ENCODE data around the gene NTSR1. TPM values are rescaled to one million over a fixed set of nuclear protein-coding genes. Genes with fewer than 3 reads are reported as not detected.
A peak's percentile ranks its signal among the peaks of the same experiment; 100 is the strongest.

The NTSR1 gene
- total RNA-seq, 1 experiment from 2014 or later = 7.8 TPM

DNA sequence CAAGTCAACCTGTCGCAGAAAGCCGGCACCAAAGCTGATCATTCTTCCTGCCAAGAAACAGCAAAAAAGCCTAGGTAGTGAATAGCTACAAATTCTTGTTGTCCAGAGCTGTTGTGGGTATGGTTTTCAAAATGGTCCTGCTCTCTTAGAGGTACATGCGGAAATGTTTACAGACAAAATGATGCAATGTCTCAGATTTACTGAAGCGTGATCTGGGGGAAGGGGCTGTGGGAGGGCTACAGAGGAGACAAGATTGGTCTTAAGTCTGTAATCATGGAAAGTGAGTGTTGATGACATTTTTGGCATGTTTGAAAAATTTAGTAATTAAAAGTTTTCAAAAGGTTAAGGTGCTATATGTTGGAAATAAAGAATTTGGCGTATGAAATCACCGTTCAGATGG lies 6.2 kb downstream of the NTSR1 start:
- POLR2A ChIA-PET (ENCODE audit: unreplicated experiment) = no interaction called here
- TF ChIP-seq EZH2phosphoT487 (IDR thresholded peaks at IDR 0.05; ENCODE audit: borderline replicate concordance, low read length) = no peak
- TF ChIP-seq, protein P1, sequence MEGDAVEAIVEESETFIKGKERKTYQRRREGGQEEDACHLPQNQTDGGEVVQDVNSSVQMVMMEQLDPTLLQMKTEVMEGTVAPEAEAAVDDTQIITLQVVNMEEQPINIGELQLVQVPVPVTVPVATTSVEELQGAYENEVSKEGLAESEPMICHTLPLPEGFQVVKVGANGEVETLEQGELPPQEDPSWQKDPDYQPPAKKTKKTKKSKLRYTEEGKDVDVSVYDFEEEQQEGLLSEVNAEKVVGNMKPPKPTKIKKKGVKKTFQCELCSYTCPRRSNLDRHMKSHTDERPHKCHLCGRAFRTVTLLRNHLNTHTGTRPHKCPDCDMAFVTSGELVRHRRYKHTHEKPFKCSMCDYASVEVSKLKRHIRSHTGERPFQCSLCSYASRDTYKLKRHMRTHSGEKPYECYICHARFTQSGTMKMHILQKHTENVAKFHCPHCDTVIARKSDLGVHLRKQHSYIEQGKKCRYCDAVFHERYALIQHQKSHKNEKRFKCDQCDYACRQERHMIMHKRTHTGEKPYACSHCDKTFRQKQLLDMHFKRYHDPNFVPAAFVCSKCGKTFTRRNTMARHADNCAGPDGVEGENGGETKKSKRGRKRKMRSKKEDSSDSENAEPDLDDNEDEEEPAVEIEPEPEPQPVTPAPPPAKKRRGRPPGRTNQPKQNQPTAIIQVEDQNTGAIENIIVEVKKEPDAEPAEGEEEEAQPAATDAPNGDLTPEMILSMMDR (conservative IDR thresholded peaks at IDR 0.05; ENCODE audit: low read depth, low read length) = no peak
- no peak for TF ChIP-seq EZH2 (IDR thresholded peaks at IDR 0.05; ENCODE audit: low read length, unreplicated experiment)
- no peak for DNase-seq
- H3K9me2 ChIP-seq (replicated peaks; ENCODE audit: low read length) = no peaks in the 10 kb centered on the region
- H3K27me3 ChIP-seq (ENCODE audit: low read length) = 0 out of 2 replicates have a peak, but pooled peaks cover 3% of the 10 kb centered on the region
- CTCF ChIA-PET = no interaction called here
- no peaks in the 10 kb centered on the region for H3F3A ChIP-seq (ENCODE audit: low read length, unreplicated experiment)
- H3K9me3 ChIP-seq (ENCODE audit: low read length) = no peaks in the 10 kb centered on the region
- no peaks in the 10 kb centered on the region for H3K36me3 ChIP-seq (ENCODE audit: low read depth, low read length)
- no peak overlapping the region for H3K27ac ChIP-seq (ENCODE audit: low read length)
- no peak overlapping the region for H2AFZ ChIP-seq (ENCODE audit: low read length)
- peaks cover 13% of the 10 kb centered on the region; the same call in 1 of the 2 replicates for H3K4me1 ChIP-seq (ENCODE audit: insufficient read depth, low read length)
- no peaks in the 10 kb centered on the region for H4K20me1 ChIP-seq (ENCODE audit: low read length)
- H3K4me3 ChIP-seq (ENCODE audit: low read length) = no peak overlapping the region
- H3K9ac ChIP-seq (ENCODE audit: low read length) = no peak overlapping the region
- intact Hi-C loops (cut with micrococcal nuclease) = no loop called here
- H3K4me2 ChIP-seq (ENCODE audit: low read length) = no peak overlapping the region
- ATAC-seq = no peak
- 0 out of 2 replicates have a peak, but pooled peaks cover under 1% of the 10 kb centered on the region for H3K79me2 ChIP-seq (ENCODE audit: low read length)
- no TSS peak for BruUV-seq (replicated peaks)

DNA sequence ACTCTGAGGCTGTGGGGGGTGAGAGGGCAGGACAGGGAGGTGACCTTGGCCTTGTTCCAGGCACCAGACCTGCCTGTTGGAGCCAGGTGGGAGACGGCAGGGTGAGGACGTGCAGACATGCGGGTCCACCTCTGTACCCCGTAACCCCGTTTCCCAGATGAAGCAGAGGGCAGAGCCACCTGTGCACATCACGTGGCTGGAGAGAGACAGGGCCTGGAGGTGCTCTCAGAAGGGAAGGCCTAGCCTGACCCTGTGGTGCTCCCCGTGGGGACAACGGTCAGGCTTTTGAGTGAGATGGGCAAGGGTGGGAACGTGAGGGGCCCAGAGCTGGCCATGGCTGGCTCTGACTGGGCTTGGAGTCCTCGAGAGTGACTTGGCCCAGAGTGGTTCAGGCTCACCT lies 6.6 kb downstream of the NTSR1 start:
- TF ChIP-seq, protein P1 (conservative IDR thresholded peaks at IDR 0.05; ENCODE audit: low read depth, low read length) = no peak
- TF ChIP-seq EZH2 (IDR thresholded peaks at IDR 0.05; ENCODE audit: low read length, unreplicated experiment) (no peak), EZH2phosphoT487 (IDR thresholded peaks at IDR 0.05; ENCODE audit: borderline replicate concordance, low read length) (no peak)
- Histone ChIP-seq H3K4me3 (ENCODE audit: low read length) (no peak overlapping the region), H3K4me1 (ENCODE audit: insufficient read depth, low read length) (peaks cover 13% of the 10 kb centered on the region; the same call in 1 of the 2 replicates), H2AFZ (ENCODE audit: low read length) (no peak overlapping the region), H3K27me3 (ENCODE audit: low read length) (0 out of 2 replicates have a peak, but pooled peaks cover under 1% of the 10 kb centered on the region), H3K27ac (ENCODE audit: low read length) (no peak overlapping the region), H4K20me1 (ENCODE audit: low read length) (no peaks in the 10 kb centered on the region), H3K9me2 (replicated peaks; ENCODE audit: low read length) (no peaks in the 10 kb centered on the region), H3K4me2 (ENCODE audit: low read length) (no peak overlapping the region), H3K9me3 (ENCODE audit: low read length) (no peaks in the 10 kb centered on the region), H3F3A (ENCODE audit: low read length, unreplicated experiment) (no peaks in the 10 kb centered on the region), H3K9ac (ENCODE audit: low read length) (no peak overlapping the region), H3K36me3 (ENCODE audit: low read depth, low read length) (no peaks in the 10 kb centered on the region), H3K79me2 (ENCODE audit: low read length) (no peaks in the 10 kb centered on the region)
- DNase-seq = no peak
- CTCF ChIA-PET = no interaction called here
- intact Hi-C loops (cut with micrococcal nuclease) = no loop called here
- ATAC-seq = no peak
- POLR2A ChIA-PET (ENCODE audit: unreplicated experiment) = no interaction called here
- BruUV-seq (replicated peaks) = no TSS peak

DNA sequence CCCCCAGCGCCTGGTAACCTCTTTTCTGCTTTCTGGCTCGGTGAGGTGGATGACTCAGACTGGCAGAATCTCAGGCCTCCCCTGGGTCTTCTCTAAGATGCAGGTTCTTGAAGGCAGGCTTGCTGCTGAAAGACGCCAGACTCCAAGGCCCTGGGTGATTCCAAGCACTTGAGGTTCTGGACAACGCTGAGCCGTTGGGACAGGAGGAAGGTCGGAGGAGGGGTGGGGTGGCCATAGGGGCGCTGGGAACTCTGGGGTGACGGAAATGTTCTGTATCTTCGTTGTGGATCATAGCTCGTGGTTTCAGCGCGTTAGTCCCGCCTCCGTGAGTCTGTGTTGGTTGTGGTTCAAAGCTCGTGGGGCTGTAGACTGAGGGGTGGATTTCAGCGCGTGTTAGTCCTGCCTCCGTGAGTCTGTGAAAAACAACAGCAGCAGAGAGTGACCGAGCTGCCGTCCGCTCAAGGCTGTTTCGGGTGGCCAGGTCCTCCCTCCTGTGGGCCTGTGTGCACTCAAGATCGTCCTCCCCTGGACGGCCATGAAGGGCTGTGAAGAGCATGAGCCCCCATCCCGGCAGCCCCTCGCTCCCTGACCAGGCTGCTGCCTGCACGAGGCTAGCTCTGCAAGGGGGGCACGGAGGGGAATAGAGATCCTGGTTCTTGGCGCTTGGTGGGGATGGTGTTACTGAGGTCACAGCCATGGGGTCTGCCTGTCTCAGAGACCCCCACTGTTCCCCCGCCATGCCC lies 7.7 kb downstream of the NTSR1 start:
- Histone ChIP-seq H3K4me2 (ENCODE audit: low read length) (no peak overlapping the region), H2AFZ (ENCODE audit: low read length) (no peak overlapping the region), H3K79me2 (ENCODE audit: low read length) (no peaks in the 10 kb centered on the region), H3K9me2 (replicated peaks; ENCODE audit: low read length) (no peaks in the 10 kb centered on the region), H3F3A (ENCODE audit: low read length, unreplicated experiment) (no peaks in the 10 kb centered on the region), H3K27me3 (ENCODE audit: low read length) (no peaks in the 10 kb centered on the region), H3K9ac (ENCODE audit: low read length) (no peak overlapping the region), H3K4me3 (ENCODE audit: low read length) (no peak overlapping the region), H3K27ac (ENCODE audit: low read length) (no peak overlapping the region), H4K20me1 (ENCODE audit: low read length) (no peaks in the 10 kb centered on the region), H3K9me3 (ENCODE audit: low read length) (no peaks in the 10 kb centered on the region), H3K4me1 (ENCODE audit: insufficient read depth, low read length) (peaks cover 5% of the 10 kb centered on the region; the same call in 1 of the 2 replicates), H3K36me3 (ENCODE audit: low read depth, low read length) (no peaks in the 10 kb centered on the region)
- 0 out of 2 replicates have a peak, but pooled peaks have one; percentile 8 for ATAC-seq
- ChIA-PET POLR2A (ENCODE audit: unreplicated experiment) (no interaction called here), CTCF (no interaction called here)
- no TSS peak for BruUV-seq (replicated peaks)
- TF ChIP-seq, protein P1 (conservative IDR thresholded peaks at IDR 0.05; ENCODE audit: low read depth, low read length) = no peak
- no peak for DNase-seq
- intact Hi-C loops (cut with micrococcal nuclease) = no loop called here
